ENCODE measurements around the gene DRAXIN. TPM values are rescaled to one million over a fixed set of nuclear protein-coding genes. Genes with fewer than 3 reads are reported as not detected.

The DRAXIN gene
- total and polyA plus RNA-seq, 2 donors (not counting 3 experiments of a cell fraction or from before 2014, with no cell fraction given), result 0.44 to 3.2 TPM

- FAIRE-seq (no peak), DNase-seq (ENCODE audit: low read depth, low spot score) (peak; percentile 8)
- no peaks in the 10 kb centered on the region for H3K27me3 ChIP-seq (ENCODE audit: control insufficient read depth in 2 of 2, insufficient read depth in 2 of 2, low read length in 2 of 2)
- H3K4me1 ChIP-seq (ENCODE audit: control insufficient read depth, extremely low read depth, insufficient read depth, low read length), result peaks cover 4% of the 10 kb centered on the region
- H3K27ac ChIP-seq (ENCODE audit: insufficient read depth, low read depth, low read length), result no peak overlapping the region
- no peak overlapping the region for H3K9ac ChIP-seq (replicated peaks; ENCODE audit: extremely low read depth, insufficient read depth, low read length)
- POLR2A ChIA-PET, result no interaction called here
- H3K4me3 ChIP-seq (replicated peaks in 1 of 3; ENCODE audit: insufficient read depth in 1 of 3, low read depth in 1 of 3, low read length in 3 of 3), result no peak overlapping the region
- no TSS peak for BruUV-seq (replicated peaks)
- H3K9me3 ChIP-seq (replicated peaks; ENCODE audit: control insufficient read depth, insufficient read depth, low read length), result no peaks in the 10 kb centered on the region
- no peak overlapping the region for H3K4me2 ChIP-seq (ENCODE audit: insufficient read depth, low read length)
- no peak overlapping the region for H2AFZ ChIP-seq (ENCODE audit: low read depth, low read length)
- CTCF ChIA-PET, result no interaction called here
- H3K9me1 ChIP-seq (replicated peaks; ENCODE audit: control insufficient read depth, extremely low read depth, insufficient read depth, low read length), result no peaks in the 10 kb centered on the region
- intact Hi-C loops (cut with micrococcal nuclease), result no loop called here
- TF ChIP-seq JUN (IDR thresholded peaks at IDR 0.05; ENCODE audit: borderline replicate concordance, insufficient read depth, insufficient read length, low read depth) (no peak), CTCF (IDR thresholded peaks at IDR 0.05; ENCODE audit: extremely low read depth in 1 of 2, insufficient read depth in 1 of 2, low read depth in 1 of 2, low read length in 2 of 2) (no peak), POLR2A (IDR thresholded peaks at IDR 0.05; ENCODE audit: low read depth, low read length) (no peak), FOS (IDR thresholded peaks at IDR 0.05; ENCODE audit: borderline replicate concordance, insufficient read depth, low read length) (no peak), MYC (IDR thresholded peaks at IDR 0.05; ENCODE audit: low read depth, low read length) (no peak), MAX (IDR thresholded peaks at IDR 0.05; ENCODE audit: insufficient read depth, insufficient read length) (no peak), POLR2AphosphoS5 (IDR thresholded peaks at IDR 0.05; ENCODE audit: insufficient read depth, low read depth, low read length) (no peak), EZH2 (IDR thresholded peaks at IDR 0.05; ENCODE audit: borderline replicate concordance, low read depth, low read length, severe bottlenecking) (no peak), GATA2 (IDR thresholded peaks at IDR 0.05; ENCODE audit: insufficient read depth, insufficient read length, low read depth, low read length) (no peak)
- dilution Hi-C loops (cut with MboI; ENCODE audit: extremely low pct_ligation_motif_present, low sequenced_read_pairs), result no loop called here
- no peaks in the 10 kb centered on the region for H3K79me2 ChIP-seq (ENCODE audit: control insufficient read depth, insufficient read depth, low read length)
- no peaks in the 10 kb centered on the region for H4K20me1 ChIP-seq (replicated peaks; ENCODE audit: control insufficient read depth, extremely low read depth, insufficient read depth, low read length)
- no peaks in the 10 kb centered on the region for H3K36me3 ChIP-seq (ENCODE audit: control insufficient read depth in 2 of 2, extremely low read depth in 1 of 2, insufficient read depth in 2 of 2, low read length in 2 of 2)
Measured at GRCh38 chr1:11768821-11769220, 77.3 kb downstream of the DRAXIN start.
